ENCODE data around the gene NEURL2. TPM values are rescaled to one million over a fixed set of nuclear protein-coding genes. Genes with fewer than 3 reads are reported as not detected.

NEURL2 gene
- total and polyA plus RNA-seq, 10 of the 15 experiments (the other 5 are each of a cell fraction or from before 2014, with no cell fraction given): 0.53 to 7.0 (median 2.7) TPM

GRCh38 chr20:45850926-45851325, 40.1 kb downstream of the NEURL2 start:
- no peak overlapping the region for H3K9ac ChIP-seq (ENCODE audit: control insufficient read depth, insufficient read depth, low read length)
- peaks cover 2% of the 10 kb centered on the region for H3K4me1 ChIP-seq (ENCODE audit: control insufficient read depth, insufficient read depth, low read length)
- in situ Hi-C loops (cut with MboI): no loop called here
- DNase-seq (ENCODE audit: low read depth, low spot score): no peak
- ChIA-PET SMC1A (ENCODE audit: uncharacterized antibody, unreplicated experiment) (interaction anchor here (1.3 kb wide), 2 partner anchors 20 to 52 kb away, joined by 3 read pairs; no protein-coding TSS in a partner anchor), POLR2A (interaction anchor here (1.9 to 2.4 kb wide), 2 partner anchors 9 to 38 kb away, joined by 7 to 10 read pairs; partner anchors contain the start of gene UBE2C), CTCF (interaction anchor here (1.7 kb wide), 1 partner anchor 52 kb away, joined by 6 read pairs; no protein-coding TSS in a partner anchor), RAD21 (ENCODE audit: unreplicated experiment) (no interaction called here)
- TF ChIP-seq, protein P1, sequence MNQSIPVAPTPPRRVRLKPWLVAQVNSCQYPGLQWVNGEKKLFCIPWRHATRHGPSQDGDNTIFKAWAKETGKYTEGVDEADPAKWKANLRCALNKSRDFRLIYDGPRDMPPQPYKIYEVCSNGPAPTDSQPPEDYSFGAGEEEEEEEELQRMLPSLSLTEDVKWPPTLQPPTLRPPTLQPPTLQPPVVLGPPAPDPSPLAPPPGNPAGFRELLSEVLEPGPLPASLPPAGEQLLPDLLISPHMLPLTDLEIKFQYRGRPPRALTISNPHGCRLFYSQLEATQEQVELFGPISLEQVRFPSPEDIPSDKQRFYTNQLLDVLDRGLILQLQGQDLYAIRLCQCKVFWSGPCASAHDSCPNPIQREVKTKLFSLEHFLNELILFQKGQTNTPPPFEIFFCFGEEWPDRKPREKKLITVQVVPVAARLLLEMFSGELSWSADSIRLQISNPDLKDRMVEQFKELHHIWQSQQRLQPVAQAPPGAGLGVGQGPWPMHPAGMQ (IDR thresholded peaks at IDR 0.05; ENCODE audit: borderline replicate concordance): no peak
- no peak for FAIRE-seq
- no peak for ATAC-seq
- no peak overlapping the region for H2AFZ ChIP-seq (ENCODE audit: control insufficient read depth, low read depth, low read length)
- no peak overlapping the region for H3K4me2 ChIP-seq (ENCODE audit: control insufficient read depth, insufficient read depth)
- H3K4me3 ChIP-seq: no peak overlapping the region
- no peaks in the 10 kb centered on the region for H3K27me3 ChIP-seq (replicated peaks in 1 of 2; ENCODE audit: control insufficient read depth in 2 of 2, insufficient read depth in 2 of 2, low read length in 1 of 2)
- intact Hi-C loops (cut with micrococcal nuclease; ENCODE audit: unreplicated experiment): no loop called here
- WGBS (ENCODE audit: insufficient coverage, insufficient replicate concordance, low lambda C conversion rate, missing lambda C conversion rate): 100% methylated on average over 1 of the region's 1 CpG
- H3K27ac ChIP-seq (ENCODE audit: control insufficient read depth, insufficient read depth): no peak overlapping the region
- no peaks in the 10 kb centered on the region for H3K36me3 ChIP-seq (ENCODE audit: control insufficient read depth in 2 of 2, insufficient read depth in 2 of 2, low read length in 1 of 2)
- H3K9me3 ChIP-seq (replicated peaks; ENCODE audit: control insufficient read depth, insufficient read depth, low read length): no peaks in the 10 kb centered on the region
- peaks cover 6% of the 10 kb centered on the region for H3K79me2 ChIP-seq (ENCODE audit: control insufficient read depth, insufficient read depth, low read length)
- H4K20me1 ChIP-seq (ENCODE audit: control insufficient read depth, insufficient read depth): no peaks in the 10 kb centered on the region
- no TSS peak for BruUV-seq (replicated peaks)

DNA sequence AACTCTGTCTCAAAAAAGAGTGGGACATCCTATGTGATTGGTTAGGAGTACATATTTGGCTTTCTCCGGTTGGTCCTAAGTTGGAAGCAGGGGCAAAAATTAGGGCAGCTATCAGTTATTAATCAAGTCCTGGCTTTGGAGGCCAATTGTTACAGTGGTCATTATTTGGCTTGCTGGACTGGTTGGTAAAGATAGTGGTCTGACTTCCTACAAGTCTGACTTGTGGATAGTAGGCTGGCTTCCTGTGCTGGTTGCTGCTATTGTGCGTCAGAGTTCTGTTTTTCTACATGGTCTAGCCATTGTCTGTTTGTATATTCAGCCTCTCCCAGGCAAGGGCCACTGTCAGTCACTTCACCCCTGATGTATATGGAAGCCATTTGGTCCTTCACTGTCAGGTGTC, 40.8 kb downstream of the NEURL2 start:
- WGBS (ENCODE audit: insufficient coverage, insufficient replicate concordance, low lambda C conversion rate, missing lambda C conversion rate): 100% methylated on average over 2 of the region's 2 CpGs
- no peak overlapping the region for H3K4me3 ChIP-seq
- BruUV-seq (replicated peaks): no TSS peak
- TF ChIP-seq TAF1 (IDR thresholded peaks at IDR 0.05; ENCODE audit: borderline replicate concordance, low read depth, low read length): no peak
- TF ChIP-seq, protein P2, sequence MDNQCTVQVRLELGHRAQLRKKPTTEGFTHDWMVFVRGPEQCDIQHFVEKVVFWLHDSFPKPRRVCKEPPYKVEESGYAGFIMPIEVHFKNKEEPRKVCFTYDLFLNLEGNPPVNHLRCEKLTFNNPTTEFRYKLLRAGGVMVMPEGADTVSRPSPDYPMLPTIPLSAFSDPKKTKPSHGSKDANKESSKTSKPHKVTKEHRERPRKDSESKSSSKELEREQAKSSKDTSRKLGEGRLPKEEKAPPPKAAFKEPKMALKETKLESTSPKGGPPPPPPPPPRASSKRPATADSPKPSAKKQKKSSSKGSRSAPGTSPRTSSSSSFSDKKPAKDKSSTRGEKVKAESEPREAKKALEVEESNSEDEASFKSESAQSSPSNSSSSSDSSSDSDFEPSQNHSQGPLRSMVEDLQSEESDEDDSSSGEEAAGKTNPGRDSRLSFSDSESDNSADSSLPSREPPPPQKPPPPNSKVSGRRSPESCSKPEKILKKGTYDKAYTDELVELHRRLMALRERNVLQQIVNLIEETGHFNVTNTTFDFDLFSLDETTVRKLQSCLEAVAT (IDR thresholded peaks at IDR 0.05): no peak
- no peak for TF ChIP-seq SREBF2 (IDR thresholded peaks at IDR 0.05; ENCODE audit: low read length)
- TF ChIP-seq SPI1 (IDR thresholded peaks at IDR 0.05; ENCODE audit: borderline replicate concordance, insufficient read depth, low read depth, low read length): no peak
- TF ChIP-seq SMARCA5 (IDR thresholded peaks at IDR 0.05): no peak
- no peak for TF ChIP-seq KLF5 (IDR thresholded peaks at IDR 0.05; ENCODE audit: partially characterized antibody)
- TF ChIP-seq TCF7 (IDR thresholded peaks at IDR 0.05; ENCODE audit: borderline replicate concordance): no peak
- no peak for TF ChIP-seq BCL11A (IDR thresholded peaks at IDR 0.05; ENCODE audit: low read depth, low read length)
- no peak for TF ChIP-seq BACH1 (IDR thresholded peaks at IDR 0.05; ENCODE audit: borderline replicate concordance)
- TF ChIP-seq MYB (IDR thresholded peaks at IDR 0.05; ENCODE audit: borderline replicate concordance, low read depth, low read length): no peak
- TF ChIP-seq RELA (IDR thresholded peaks at IDR 0.05; ENCODE audit: borderline replicate concordance, partially characterized antibody): no peak
- TF ChIP-seq SUZ12 (IDR thresholded peaks at IDR 0.05; ENCODE audit: unreplicated experiment): no peak
- no peak for TF ChIP-seq ZNF384 (IDR thresholded peaks at IDR 0.05; ENCODE audit: borderline replicate concordance, low read depth, low read length)
- TF ChIP-seq MYC (IDR thresholded peaks at IDR 0.05; ENCODE audit: insufficient read depth, insufficient read length, insufficient replicate concordance, low read length, severe bottlenecking): no peak
- no peak for TF ChIP-seq CHD4 (IDR thresholded peaks at IDR 0.05)
- no peak for TF ChIP-seq NR2F1 (conservative IDR thresholded peaks at IDR 0.05)
- no peak overlapping the region for H3K27ac ChIP-seq (ENCODE audit: control insufficient read depth, insufficient read depth)
- H3K79me2 ChIP-seq (ENCODE audit: control insufficient read depth, insufficient read depth, low read length): peaks cover 3% of the 10 kb centered on the region
- ChIA-PET RAD21 (ENCODE audit: unreplicated experiment) (no interaction called here), POLR2A (no interaction called here), CTCF (interaction anchor here (1.7 kb wide), 1 partner anchor 51 kb away, joined by 6 read pairs; no protein-coding TSS in a partner anchor), SMC1A (ENCODE audit: uncharacterized antibody, unreplicated experiment) (interaction anchor here (1.3 to 1.6 kb wide), 3 partner anchors 9 to 52 kb away, joined by 3 to 4 read pairs (median 3); no protein-coding TSS in a partner anchor)
- no peak overlapping the region for H3K4me2 ChIP-seq (ENCODE audit: control insufficient read depth, insufficient read depth)
- H3K27me3 ChIP-seq (replicated peaks in 1 of 2; ENCODE audit: control insufficient read depth in 2 of 2, insufficient read depth in 2 of 2, low read length in 1 of 2): no peaks in the 10 kb centered on the region
- FAIRE-seq: no peak
- no peaks in the 10 kb centered on the region for H3K36me3 ChIP-seq (ENCODE audit: control insufficient read depth in 2 of 2, insufficient read depth in 2 of 2, low read length in 1 of 2)
- no peaks in the 10 kb centered on the region for H4K20me1 ChIP-seq (ENCODE audit: control insufficient read depth, insufficient read depth)
- H3K9ac ChIP-seq (ENCODE audit: control insufficient read depth, insufficient read depth, low read length): no peak overlapping the region
- no peak for ATAC-seq
- in situ Hi-C loops (cut with MboI) (no loop called here), intact Hi-C loops (cut with micrococcal nuclease; ENCODE audit: unreplicated experiment) (no loop called here)
- DNase-seq (ENCODE audit: low read depth, low spot score): no peak
- H3K9me3 ChIP-seq (replicated peaks; ENCODE audit: control insufficient read depth, insufficient read depth, low read length): no peaks in the 10 kb centered on the region
- H2AFZ ChIP-seq (ENCODE audit: control insufficient read depth, low read depth, low read length): no peak overlapping the region
- H3K4me1 ChIP-seq (ENCODE audit: control insufficient read depth, insufficient read depth, low read length): no peaks in the 10 kb centered on the region
